Activated CD8-positive, alpha-beta T cell treated with anti-CD3 and anti-CD28 coated beads for 36 hours (primary cell): ENCODE results near the gene RNF20. TPM values are rescaled to one million over a fixed set of nuclear protein-coding genes. Genes with fewer than 3 reads are reported as not detected.

Experiments used
- ATAC-seq: fragments of 200-7000 bp; cut with Tn5 transposase; one replicate; pipeline ENCODE4 v1.10.0; 2021; ENCODE audit warnings: mild to moderate bottlenecking, moderate library complexity
- CTCF ChIA-PET: fragments of 350-600 bp; sonication (Branson Sonifier 250); formaldehyde crosslinking; loops from one replicate; lab custom pipeline; 2021; ENCODE audit warnings: antibody characterized with exemption; lab: Charles Lee
- POLR2A ChIA-PET: fragments of 350-600 bp; sonication (Branson Sonifier 250); formaldehyde crosslinking; loops from one replicate; lab custom pipeline; 2021; ENCODE audit warnings: antibody characterized with exemption; lab: Charles Lee
- DNase-seq: peaks from one replicate; pipeline ENCODE4 v3.0.0-alpha.2; 2020
- H3K27ac Mint-ChIP-seq: one replicate; pipeline ENCODE4 v1.8.0; 2021; ENCODE audit warnings: mild to moderate bottlenecking, mixed read lengths
- H3K27me3 Mint-ChIP-seq: one replicate; pipeline ENCODE4 v1.8.0; 2021; ENCODE audit warnings: mixed read lengths
- H3K36me3 Mint-ChIP-seq: one replicate; pipeline ENCODE4 v1.8.0; 2021; ENCODE audit warnings: low read depth, mixed read lengths
- H3K4me1 Mint-ChIP-seq: one replicate; pipeline ENCODE4 v1.8.0; 2021; ENCODE audit warnings: low read depth, mixed read lengths
- H3K4me3 Mint-ChIP-seq: one replicate; pipeline ENCODE4 v1.8.0; 2021; ENCODE audit warnings: mild to moderate bottlenecking, moderate library complexity, mixed read lengths
- H3K9me3 Mint-ChIP-seq: one replicate; pipeline ENCODE4 v1.8.0; 2021; ENCODE audit warnings: mixed read lengths
- CTCF ChIP-seq: fragments of 200-600 bp; IDR thresholded peaks from one replicate; pipeline ENCODE4 v1.8.0; 2022; ENCODE audit warnings: antibody characterized with exemption, mild to moderate bottlenecking
- intact Hi-C: fragments of 100-400 bp; cut with micrococcal nuclease; formaldehyde crosslinking; loops from one replicate; pipeline ENCODE4 v1.10.0; 2022
- total RNA-seq, 2 experiments: library from RNA; stranded (reverse); gene quantifications; one replicate each; pipeline ENCODE4 v1.2.3, GENCODE V29; 2021

Gene RNF20
- total RNA-seq, 2 experiments from 2014 or later, result 30.6 to 39.1 TPM

GRCh38 chr9:101572316-101572715, 38.7 kb downstream of the RNF20 start:
- no peak overlapping the region for H3K4me3 Mint-ChIP-seq
- DNase-seq (no peak), ATAC-seq (peak; percentile 54)
- H3K27me3 Mint-ChIP-seq, result no peaks in the 10 kb centered on the region
- H3K4me1 Mint-ChIP-seq, result peaks cover 67% of the 10 kb centered on the region
- H3K36me3 Mint-ChIP-seq, result peaks cover 23% of the 10 kb centered on the region
- POLR2A ChIA-PET, result interaction anchor here (1.5 kb wide), 1 partner anchor 38 kb away, joined by 5 read pairs; the partner anchor contains the start of gene RNF20
- TF ChIP-seq CTCF, result no peak
- peak overlapping the region; percentile 70 for H3K27ac Mint-ChIP-seq
- CTCF ChIA-PET, result interaction anchor here (0.6 to 1.3 kb wide), 2 partner anchors 29 to 42 kb away, joined by 3 to 4 read pairs; no protein-coding TSS in a partner anchor
- intact Hi-C loops, result no loop called here
- H3K9me3 Mint-ChIP-seq, result no peaks in the 10 kb centered on the region

GRCh38 chr9:101574731-101575333, 41.2 kb downstream of the RNF20 start:
- ATAC-seq (no peak), DNase-seq (no peak)
- peaks cover 46% of the 10 kb centered on the region for H3K4me1 Mint-ChIP-seq
- ChIA-PET CTCF (no interaction called here), POLR2A (no interaction called here)
- H3K36me3 Mint-ChIP-seq, result peaks cover 6% of the 10 kb centered on the region
- TF ChIP-seq CTCF, result no peak
- intact Hi-C loops, result no loop called here
- no peak overlapping the region for H3K4me3 Mint-ChIP-seq
- H3K9me3 Mint-ChIP-seq, result no peaks in the 10 kb centered on the region
- no peaks in the 10 kb centered on the region for H3K27me3 Mint-ChIP-seq
- no peak overlapping the region for H3K27ac Mint-ChIP-seq

GRCh38 chr9:101578378-101578777, 44.7 kb downstream of the RNF20 start:
- POLR2A ChIA-PET, result no interaction called here
- TF ChIP-seq CTCF, result no peak
- Mint-ChIP-seq H3K4me3 (no peak overlapping the region), H3K36me3 (peaks cover 2% of the 10 kb centered on the region), H3K4me1 (peaks cover 10% of the 10 kb centered on the region), H3K27me3 (no peaks in the 10 kb centered on the region), H3K27ac (no peak overlapping the region), H3K9me3 (no peaks in the 10 kb centered on the region)
- ATAC-seq, result no peak
- intact Hi-C loops, result no loop called here
- CTCF ChIA-PET, result no interaction called here
- DNase-seq, result no peak

- no peak for DNase-seq
- Mint-ChIP-seq H3K4me3 (no peak overlapping the region), H3K4me1 (no peaks in the 10 kb centered on the region), H3K27me3 (no peaks in the 10 kb centered on the region), H3K27ac (no peak overlapping the region), H3K36me3 (no peaks in the 10 kb centered on the region), H3K9me3 (no peaks in the 10 kb centered on the region)
- intact Hi-C loops, result no loop called here
- ChIA-PET CTCF (interaction anchor here (1.2 kb wide), 1 partner anchor 12 kb away, joined by 4 read pairs; no protein-coding TSS in a partner anchor), POLR2A (interaction anchor here (1.7 kb wide), 1 partner anchor 9 kb away, joined by 5 read pairs; no protein-coding TSS in a partner anchor)
- TF ChIP-seq CTCF, result no peak
- ATAC-seq, result no peak
Observed at GRCh38 chr9:101579711-101580545, 46.3 kb downstream of the RNF20 start.

GRCh38 chr9:101582553-101582952, 48.9 kb downstream of the RNF20 start:
- DNase-seq, result no peak
- TF ChIP-seq CTCF, result no peak
- ChIA-PET POLR2A (no interaction called here), CTCF (no interaction called here)
- no peak for ATAC-seq
- no peak overlapping the region for H3K4me3 Mint-ChIP-seq
- no peaks in the 10 kb centered on the region for H3K36me3 Mint-ChIP-seq
- no peaks in the 10 kb centered on the region for H3K9me3 Mint-ChIP-seq
- H3K27ac Mint-ChIP-seq, result no peak overlapping the region
- intact Hi-C loops, result no loop called here
- peaks cover 5% of the 10 kb centered on the region for H3K4me1 Mint-ChIP-seq
- no peaks in the 10 kb centered on the region for H3K27me3 Mint-ChIP-seq
